Activated T-cell treated with anti-CD3 and anti-CD28 coated beads for 48 hours (primary cell): ENCODE measurements around the gene KLHL15.
A peak's percentile ranks its signal among the peaks of the same experiment; 100 is the strongest.
"Not testable (repeated sequence)": the region's sequence is repeated elsewhere in the genome, so short reads cannot be mapped to it uniquely, and the experiment has no call there.

Experiments used
- DNase-seq: peaks from one replicate; pipeline ENCODE4 v3.0.0-alpha.2; 2020; ENCODE audit warnings: low read depth

The KLHL15 gene

GRCh38 chrX:24027086-24027485, at the start of gene KLHL15:
TSS of gene KLHL15 (minus strand) at chrX:24027186. CDS start at chrX:24006693, 20,493 bp downstream.
- no peak for DNase-seq

GRCh38 chrX:24069877-24070276, 42.9 kb upstream of the KLHL15 start:
- DNase-seq: no peak

- DNase-seq: no peak
Observed at GRCh38 chrX:24063488-24063887, 36.5 kb upstream of the KLHL15 start.

- DNase-seq: no peak
Observed at GRCh38 chrX:24055043-24055356, 28.0 kb upstream of the KLHL15 start.

GRCh38 chrX:24054182-24055042, 27.4 kb upstream of the KLHL15 start, which contains the start of gene EIF2S3:
TSS of gene EIF2S3 (plus strand) at chrX:24054956. CDS start at chrX:24054969, 13 bp downstream.
- DNase-seq: peak; percentile 72

GRCh38 chrX:24050522-24051318, 23.7 kb upstream of the KLHL15 start:
- not testable (repeated sequence) for DNase-seq

GRCh38 chrX:24049643-24050042, 22.7 kb upstream of the KLHL15 start:
- not testable (repeated sequence) for DNase-seq

GRCh38 chrX:24046060-24046459, 19.1 kb upstream of the KLHL15 start:
- DNase-seq: not testable (repeated sequence)

GRCh38 chrX:24037729-24038128, 10.7 kb upstream of the KLHL15 start:
- no peak for DNase-seq

GRCh38 chrX:24034485-24034884, 7.5 kb upstream of the KLHL15 start:
- no peak for DNase-seq

GRCh38 chrX:24030597-24030996, 3.6 kb upstream of the KLHL15 start:
- no peak for DNase-seq

GRCh38 chrX:24027985-24028384, 999 bp upstream of the KLHL15 start:
- DNase-seq: no peak

- no peak for DNase-seq
Observed at GRCh38 chrX:24026432-24026831, 554 bp downstream of the KLHL15 start.

- no peak for DNase-seq
Observed at GRCh38 chrX:24025741-24026403, 1.1 kb downstream of the KLHL15 start.

- peak; percentile 81 for DNase-seq
Observed at GRCh38 chrX:24024819-24025740, 1.9 kb downstream of the KLHL15 start.

GRCh38 chrX:24023972-24024669, 2.9 kb downstream of the KLHL15 start:
- DNase-seq: no peak

GRCh38 chrX:24023544-24023943, 3.4 kb downstream of the KLHL15 start:
- DNase-seq: no peak

GRCh38 chrX:24020306-24020876, 6.6 kb downstream of the KLHL15 start:
- DNase-seq: no peak

- no peak for DNase-seq
Observed at GRCh38 chrX:24019448-24019847, 7.5 kb downstream of the KLHL15 start.

- no peak for DNase-seq
Observed at GRCh38 chrX:24018809-24019208, 8.2 kb downstream of the KLHL15 start.
